ENCODE data around the gene USP2. TPM values are rescaled to one million over a fixed set of nuclear protein-coding genes. Genes with fewer than 3 reads are reported as not detected.

Gene USP2
- total and polyA plus RNA-seq, 2 of the 8 experiments (the other 6 are each of a cell fraction or from before 2014, with no cell fraction given), result 2.2 to 6.9 TPM

DNA sequence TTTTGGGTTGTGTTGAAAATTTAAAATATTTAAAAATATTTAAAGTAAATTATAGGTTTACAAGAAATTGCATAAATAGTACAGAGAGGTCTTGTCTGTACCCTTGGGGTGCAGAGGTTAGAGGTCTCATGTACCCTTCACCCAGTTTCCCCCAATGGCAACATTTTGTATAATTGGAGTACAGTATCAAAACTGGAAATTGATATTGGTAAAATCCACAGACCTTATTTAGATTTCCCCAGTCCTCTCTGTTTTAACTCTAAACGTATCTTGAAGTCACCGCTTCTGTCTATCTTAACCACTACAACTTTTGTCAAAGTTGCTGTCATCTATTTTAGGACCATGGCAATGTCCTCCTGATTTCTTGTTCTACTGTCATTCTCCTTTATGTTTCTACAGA lies 30.6 kb upstream of the USP2 start:
- H2BK120ac ChIP-seq (replicated peaks; ENCODE audit: low read depth, low read length), result no peak overlapping the region
- H4K5ac ChIP-seq (ENCODE audit: insufficient read length, low read depth, low read length), result no peak overlapping the region
- H3K4ac ChIP-seq (replicated peaks; ENCODE audit: insufficient read length, low read depth, low read length), result no peak overlapping the region
- no peak overlapping the region for H3K4me3 ChIP-seq (ENCODE audit: extremely low read depth in 1 of 4, insufficient read depth in 2 of 4, low read depth in 3 of 4, low read length in 4 of 4)
- H2BK20ac ChIP-seq (ENCODE audit: low read length), result no peak overlapping the region
- DNase-seq (ENCODE audit: low read depth in 1 of 2, low spot score in 2 of 2) (no peak), FAIRE-seq (no peak)
- no peak overlapping the region for H2BK15ac ChIP-seq (ENCODE audit: low read length)
- no peak overlapping the region for H2BK12ac ChIP-seq (ENCODE audit: low read depth, low read length)
- no peak for TF ChIP-seq CEBPB (IDR thresholded peaks at IDR 0.05; ENCODE audit: low read depth, low read length)
- no peaks in the 10 kb centered on the region for H3K23me2 ChIP-seq (ENCODE audit: low read depth, low read length)
- H3K9ac ChIP-seq (replicated peaks in 1 of 4; ENCODE audit: extremely low read depth in 1 of 4, low read depth in 3 of 4, low read length in 3 of 4), result no peak overlapping the region
- H3K18ac ChIP-seq (ENCODE audit: extremely low read depth, low read length), result no peak overlapping the region
- H2AK5ac ChIP-seq (ENCODE audit: low read depth, low read length), result no peak overlapping the region
- H3K79me2 ChIP-seq (ENCODE audit: control insufficient read depth in 1 of 2, insufficient read depth in 2 of 2, low read length in 2 of 2), result no peaks in the 10 kb centered on the region
- H3K56ac ChIP-seq (replicated peaks; ENCODE audit: insufficient read length, low read depth, low read length), result no peak overlapping the region
- no peak overlapping the region for H2BK5ac ChIP-seq (ENCODE audit: low read depth, low read length)
- H3K14ac ChIP-seq (ENCODE audit: insufficient read length), result no peak overlapping the region
- 79% methylated on average over 2 of the region's 2 CpGs; no CpG with 5 or more reads in 1 of the 2 experiments for WGBS, 2 experiments (ENCODE audit: extremely low coverage in 1 of 2, insufficient coverage in 1 of 2, insufficient read length in 1 of 2, insufficient replicate concordance in 2 of 2, low coverage in 1 of 2, low lambda C conversion rate in 2 of 2, missing lambda C conversion rate in 1 of 2)
- H3K4me1 ChIP-seq (replicated peaks in 1 of 4; ENCODE audit: control insufficient read depth in 3 of 4, insufficient read depth in 4 of 4, low read length in 3 of 4), result peaks cover 0 to 4% (median 2%) of the 10 kb centered on the region in 4 experiments; a peak in 3 of 7 replicates
- ChIA-PET POLR2A (ENCODE audit: partially characterized antibody) (no interaction called here), CTCF (ENCODE audit: partially characterized antibody) (no interaction called here)
- no peak overlapping the region for H2AFZ ChIP-seq (ENCODE audit: low read length)
- peaks cover 0 to 2% of the 10 kb centered on the region in 2 experiments for H4K20me1 ChIP-seq (replicated peaks in 1 of 2; ENCODE audit: control insufficient read depth in 1 of 2, insufficient read depth in 2 of 2, low read length in 2 of 2)
- H3K27ac ChIP-seq (ENCODE audit: low read depth, low read length), result no peak overlapping the region
- no peak overlapping the region for H4K8ac ChIP-seq (ENCODE audit: extremely low read depth, insufficient read depth, low read length)
- no peaks in the 10 kb centered on the region for H3K79me1 ChIP-seq (ENCODE audit: low read depth, low read length)
- no peak overlapping the region for H3K23ac ChIP-seq (ENCODE audit: insufficient read length)
- H3K9me3 ChIP-seq (ENCODE audit: insufficient read depth in 2 of 2, low read depth in 1 of 2, low read length in 1 of 2), result no peaks in the 10 kb centered on the region
- no peak overlapping the region for H3K4me2 ChIP-seq (ENCODE audit: insufficient read depth in 1 of 2, low read depth in 2 of 2, low read length in 2 of 2)
- no peak overlapping the region for H4K91ac ChIP-seq (replicated peaks; ENCODE audit: insufficient read length, low read length)
- no peaks in the 10 kb centered on the region for H3K36me3 ChIP-seq (ENCODE audit: control insufficient read depth in 2 of 4, insufficient read depth in 4 of 4, low read length in 3 of 4)
- H3K27me3 ChIP-seq (replicated peaks in 1 of 4; ENCODE audit: control insufficient read depth in 3 of 4, extremely low read depth in 1 of 4, insufficient read depth in 3 of 4, low read length in 3 of 4), result no peaks in the 10 kb centered on the region
